Upper lobe of left lung (tissue), 4 donors: ENCODE results near the gene ARL9.

Experiments used
- CTCF ChIP-seq, 6 experiments: fragments of 450-650 bp in 4 of 6; fragments of 200-600 bp in 2 of 6; sonication (generic) in 2 of 6; IDR thresholded peaks; one replicate each; pipeline ENCODE4 v1.5.1; 2016 to 2019; ENCODE audit warnings: antibody characterized with exemption in 6 of 6
- EP300 ChIP-seq, 4 donors: sonication (generic); formaldehyde crosslinking; IDR thresholded peaks; one replicate each; pipeline ENCODE4 v1.5.1; 2017; ENCODE audit warnings: antibody characterized with exemption in 4 of 4, control low read depth in 2 of 4
- POLR2A ChIP-seq, 4 donors: fragments of 450-650 bp; IDR thresholded peaks; one replicate each; pipeline ENCODE4 v1.5.1; 2016 to 2017; ENCODE audit warnings: antibody characterized with exemption in 4 of 4, mild to moderate bottlenecking in 2 of 4
- POLR2AphosphoS5 ChIP-seq, 2 donors: sonication (generic); formaldehyde crosslinking; IDR thresholded peaks; one replicate each; pipeline ENCODE4 v1.5.1; 2017; ENCODE audit warnings: antibody characterized with exemption in 2 of 2

- TF ChIP-seq CTCF (IDR thresholded peaks at IDR 0.05), result no peak
- TF ChIP-seq POLR2A (IDR thresholded peaks at IDR 0.05), result no peak
- TF ChIP-seq EP300 (IDR thresholded peaks at IDR 0.05), result no peak
- TF ChIP-seq POLR2AphosphoS5 (IDR thresholded peaks at IDR 0.05), result no peak
Measured at GRCh38 chr4:56462157-56462556, 43.4 kb upstream of the ARL9 start.
